Measurements from ENCODE around the gene ZNRF1.
"Not testable (repeated sequence)": the region's sequence is repeated elsewhere in the genome, so short reads cannot be mapped to it uniquely, and the experiment has no call there.

The ZNRF1 gene

GRCh38 chr16:75024594-75024993 lies 25.8 kb downstream of the ZNRF1 start:
- in situ Hi-C loops (cut with HindIII; ENCODE audit: low pct_unique_long_range_greater_than_20kb, low sequenced_read_pairs) = no loop called here
- TF ChIP-seq JUND (IDR thresholded peaks at IDR 0.05; ENCODE audit: low read depth) = no peak
- no peak for DNase-seq (ENCODE audit: low read depth in 1 of 2, low spot score in 1 of 2)

GRCh38 chr16:75025761-75026160 lies 26.9 kb downstream of the ZNRF1 start:
- no peak for TF ChIP-seq JUND (IDR thresholded peaks at IDR 0.05; ENCODE audit: low read depth)
- in situ Hi-C loops (cut with HindIII; ENCODE audit: low pct_unique_long_range_greater_than_20kb, low sequenced_read_pairs) = no loop called here
- DNase-seq (ENCODE audit: low read depth in 1 of 2, low spot score in 1 of 2) = no peak

GRCh38 chr16:75026239-75026891 lies 27.5 kb downstream of the ZNRF1 start:
- in situ Hi-C loops (cut with HindIII; ENCODE audit: low pct_unique_long_range_greater_than_20kb, low sequenced_read_pairs); DNase-seq (ENCODE audit: low read depth in 1 of 2, low spot score in 1 of 2): not testable (repeated sequence)

- DNase-seq (ENCODE audit: low read depth in 1 of 2, low spot score in 1 of 2) = peak in 1 of 2 experiments; percentile 34
- in situ Hi-C loops (cut with HindIII; ENCODE audit: low pct_unique_long_range_greater_than_20kb, low sequenced_read_pairs) = no loop called here
- no peak for TF ChIP-seq JUND (IDR thresholded peaks at IDR 0.05; ENCODE audit: low read depth)
These were observed 28.1 kb downstream of the ZNRF1 start for GRCh38 chr16:75026892-75027391.

- no peak for DNase-seq (ENCODE audit: low read depth in 1 of 2, low spot score in 1 of 2)
- no peak for TF ChIP-seq JUND (IDR thresholded peaks at IDR 0.05; ENCODE audit: low read depth)
- in situ Hi-C loops (cut with HindIII; ENCODE audit: low pct_unique_long_range_greater_than_20kb, low sequenced_read_pairs) = no loop called here
These were observed 28.9 kb downstream of the ZNRF1 start for GRCh38 chr16:75027520-75028300.

- no peak for DNase-seq (ENCODE audit: low read depth in 1 of 2, low spot score in 1 of 2)
- in situ Hi-C loops (cut with HindIII; ENCODE audit: low pct_unique_long_range_greater_than_20kb, low sequenced_read_pairs) = no loop called here
- no peak for TF ChIP-seq JUND (IDR thresholded peaks at IDR 0.05; ENCODE audit: low read depth)
These were observed 29.8 kb downstream of the ZNRF1 start for GRCh38 chr16:75028544-75029135.

GRCh38 chr16:75029854-75030253 lies 31.0 kb downstream of the ZNRF1 start:
- in situ Hi-C loops (cut with HindIII; ENCODE audit: low pct_unique_long_range_greater_than_20kb, low sequenced_read_pairs) = no loop called here
- DNase-seq (ENCODE audit: low read depth in 1 of 2, low spot score in 1 of 2) = peak in 1 of 2 experiments; percentile 95
- peak; percentile 74; the same call in 1 of the 2 replicates for TF ChIP-seq JUND (IDR thresholded peaks at IDR 0.05; ENCODE audit: low read depth)

- DNase-seq (ENCODE audit: low read depth in 1 of 2, low spot score in 1 of 2) = no peak
- in situ Hi-C loops (cut with HindIII; ENCODE audit: low pct_unique_long_range_greater_than_20kb, low sequenced_read_pairs) = no loop called here
- no peak for TF ChIP-seq JUND (IDR thresholded peaks at IDR 0.05; ENCODE audit: low read depth)
These were observed 33.8 kb downstream of the ZNRF1 start for GRCh38 chr16:75032655-75033054.

- in situ Hi-C loops (cut with HindIII; ENCODE audit: low pct_unique_long_range_greater_than_20kb, low sequenced_read_pairs) = no loop called here
These were observed 36.7 kb downstream of the ZNRF1 start for GRCh38 chr16:75035410-75035968.

GRCh38 chr16:75038036-75038858 lies 39.4 kb downstream of the ZNRF1 start:
- DNase-seq (ENCODE audit: low read depth in 1 of 2, low spot score in 1 of 2) = no peak
- TF ChIP-seq JUND (IDR thresholded peaks at IDR 0.05; ENCODE audit: low read depth) = no peak
- in situ Hi-C loops (cut with HindIII; ENCODE audit: low pct_unique_long_range_greater_than_20kb, low sequenced_read_pairs) = no loop called here

More at GRCh38 chr16:75035410-75035968, 36.7 kb downstream of the ZNRF1 start:
- no peak for TF ChIP-seq JUND (IDR thresholded peaks at IDR 0.05; ENCODE audit: low read depth)
- no peak for DNase-seq (ENCODE audit: low read depth in 1 of 2, low spot score in 1 of 2)

- no peak for DNase-seq (ENCODE audit: low read depth in 1 of 2, low spot score in 1 of 2)
- no peak for TF ChIP-seq JUND (IDR thresholded peaks at IDR 0.05; ENCODE audit: low read depth)
- in situ Hi-C loops (cut with HindIII; ENCODE audit: low pct_unique_long_range_greater_than_20kb, low sequenced_read_pairs) = no loop called here
These were observed 41.1 kb downstream of the ZNRF1 start for GRCh38 chr16:75039941-75040340.

All from T47D (cell line).